Adrenal gland (tissue), 5 donors: ENCODE results near the gene KCNJ14.

Experiments used
- POLR2A ChIP-seq, 2 donors: fragments of 450-650 bp; IDR thresholded peaks; one replicate each; pipeline ENCODE4 v1.6.1; 2017; ENCODE audit warnings: antibody characterized with exemption in 2 of 2, mild to moderate bottlenecking in 2 of 2, moderate library complexity in 1 of 2
- TF ChIP-seq, protein P1 (sequence below), 6 experiments: fragments of 450-650 bp in 4 of 6; fragments of 200-600 bp in 2 of 6; sonication (generic) in 1 of 6; IDR thresholded peaks; 1 replicate in 5 of 6; 2 replicates in 1 of 6; pipeline versions ENCODE4 v1.5.1 to v1.8.0; 2016 to 2021; ENCODE audit warnings: antibody characterized with exemption in 6 of 6, mild to moderate bottlenecking in 2 of 6, moderate library complexity in 1 of 6
- donor health status: DM: no; HTN: no; CAD: no.

DNA sequence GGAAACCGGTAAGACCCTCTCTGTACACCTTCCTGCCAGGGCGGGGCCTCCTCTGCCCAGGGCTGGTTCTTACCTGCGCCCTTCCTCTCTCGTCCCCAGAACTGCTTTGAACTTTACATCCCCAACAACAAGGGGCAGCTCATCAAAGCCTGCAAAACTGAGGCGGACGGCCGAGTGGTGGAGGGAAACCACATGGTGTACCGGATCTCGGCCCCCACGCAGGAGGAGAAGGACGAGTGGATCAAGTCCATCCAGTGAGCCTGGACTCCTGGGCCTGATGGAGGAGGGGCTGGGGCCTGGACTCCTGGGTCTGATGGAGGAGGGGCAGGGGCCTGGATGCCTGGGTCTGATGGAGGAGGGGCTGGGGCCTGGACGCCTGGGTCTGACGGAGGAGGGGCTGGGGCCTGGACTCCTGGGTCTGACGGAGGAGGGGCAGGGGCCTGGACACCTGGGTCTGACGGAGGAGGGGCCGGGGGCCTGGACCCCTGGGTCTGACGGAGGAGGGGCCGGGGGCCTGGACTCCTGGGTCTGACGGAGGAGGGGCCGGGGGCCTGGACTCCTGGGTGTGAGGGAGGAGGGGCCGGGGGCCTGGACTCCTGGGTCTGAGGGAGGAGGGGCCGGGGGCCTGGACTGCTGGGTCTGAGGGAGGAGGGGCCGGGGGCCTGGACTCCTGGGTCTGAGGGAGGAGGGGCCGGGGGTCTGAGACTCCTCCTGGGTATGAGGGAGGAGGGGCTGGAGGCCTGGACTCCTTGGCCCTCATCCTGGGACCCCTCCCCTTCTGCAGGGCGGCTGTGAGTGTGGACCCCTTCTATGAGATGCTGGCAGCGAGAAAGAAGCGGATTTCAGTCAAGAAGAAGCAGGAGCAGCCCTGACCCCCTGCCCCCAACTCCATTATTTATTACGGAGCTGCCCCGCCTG, 23.2 kb downstream of the KCNJ14 start:
- TF ChIP-seq, protein P1, sequence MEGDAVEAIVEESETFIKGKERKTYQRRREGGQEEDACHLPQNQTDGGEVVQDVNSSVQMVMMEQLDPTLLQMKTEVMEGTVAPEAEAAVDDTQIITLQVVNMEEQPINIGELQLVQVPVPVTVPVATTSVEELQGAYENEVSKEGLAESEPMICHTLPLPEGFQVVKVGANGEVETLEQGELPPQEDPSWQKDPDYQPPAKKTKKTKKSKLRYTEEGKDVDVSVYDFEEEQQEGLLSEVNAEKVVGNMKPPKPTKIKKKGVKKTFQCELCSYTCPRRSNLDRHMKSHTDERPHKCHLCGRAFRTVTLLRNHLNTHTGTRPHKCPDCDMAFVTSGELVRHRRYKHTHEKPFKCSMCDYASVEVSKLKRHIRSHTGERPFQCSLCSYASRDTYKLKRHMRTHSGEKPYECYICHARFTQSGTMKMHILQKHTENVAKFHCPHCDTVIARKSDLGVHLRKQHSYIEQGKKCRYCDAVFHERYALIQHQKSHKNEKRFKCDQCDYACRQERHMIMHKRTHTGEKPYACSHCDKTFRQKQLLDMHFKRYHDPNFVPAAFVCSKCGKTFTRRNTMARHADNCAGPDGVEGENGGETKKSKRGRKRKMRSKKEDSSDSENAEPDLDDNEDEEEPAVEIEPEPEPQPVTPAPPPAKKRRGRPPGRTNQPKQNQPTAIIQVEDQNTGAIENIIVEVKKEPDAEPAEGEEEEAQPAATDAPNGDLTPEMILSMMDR (IDR thresholded peaks at IDR 0.05) = no peak
- TF ChIP-seq POLR2A (IDR thresholded peaks at IDR 0.05) = no peak
